Measurements from ENCODE around the gene HSD17B1.

HSD17B1 gene

GRCh38 chr17:42585353-42585752, 32.6 kb downstream of the HSD17B1 start:
- no peak for DNase-seq
- intact Hi-C loops (cut with DNase I), result no loop called here

GRCh38 chr17:42586514-42587230, 33.9 kb downstream of the HSD17B1 start:
- DNase-seq, result no peak

GRCh38 chr17:42590886-42591285, 38.2 kb downstream of the HSD17B1 start:
- intact Hi-C loops (cut with DNase I), result no loop called here
- DNase-seq, result no peak

More at GRCh38 chr17:42586514-42587230, 33.9 kb downstream of the HSD17B1 start:
- intact Hi-C loops (cut with DNase I), result no loop called here

GRCh38 chr17:42591411-42591810, 38.7 kb downstream of the HSD17B1 start:
- intact Hi-C loops (cut with DNase I), result no loop called here
- no peak for DNase-seq

GRCh38 chr17:42596386-42596785, 43.7 kb downstream of the HSD17B1 start:
- intact Hi-C loops (cut with DNase I), result no loop called here
- no peak for DNase-seq

GRCh38 chr17:42598905-42599304, 46.2 kb downstream of the HSD17B1 start:
- intact Hi-C loops (cut with DNase I), result no loop called here
- DNase-seq, result peak in 1 of 10 donors; percentile 40

GRCh38 chr17:42603318-42603717, 50.6 kb downstream of the HSD17B1 start:
- no peak for DNase-seq
- intact Hi-C loops (cut with DNase I), result no loop called here
